ENCODE data around the gene IRF9.

- no peak for TF ChIP-seq CTCF (IDR thresholded peaks at IDR 0.05)
- no peak for TF ChIP-seq POLR2A (IDR thresholded peaks at IDR 0.05)
Measured at GRCh38 chr14:24116128-24116814, 44.8 kb upstream of the IRF9 start.

All from tibial nerve (tissue), 3 donors.